NB4 (cell line): ENCODE results near the gene PEG3.

Experiments used
- CTCF ChIP-seq: IDR thresholded peaks from one replicate; pipeline ENCODE4 v1.5.1; 2012; ENCODE audit warnings: low read depth, low read length
- POLR2A ChIP-seq: IDR thresholded peaks from 2 replicates; pipeline ENCODE4 v1.6.1; 2011; ENCODE audit warnings: mild to moderate bottlenecking; ENCODE audit not compliant: insufficient read length; ENCODE audit errors: extremely low read depth

- TF ChIP-seq CTCF (no peak), POLR2A (no peak)
Measured at GRCh38 chr19:56831255-56831654, 9.3 kb downstream of the PEG3 start.
